Stimulated activated CD4-positive, alpha-beta T cell treated with anti-CD3 and anti-CD28 coated beads, Interleukin-4, amount 100 ng/mL, for 1 hour (primary cell): ENCODE measurements around the gene CDIP1.

Source experiments
- DNase-seq: peaks from one replicate; pipeline ENCODE4 v3.0.0-alpha.2; 2020

CDIP1 gene

GRCh38 chr16:4513086-4513860, 25.3 kb downstream of the CDIP1 start:
- no peak for DNase-seq

GRCh38 chr16:4512473-4512872, 26.1 kb downstream of the CDIP1 start:
- no peak for DNase-seq

- DNase-seq: no peak
These were observed 27.0 kb downstream of the CDIP1 start for GRCh38 chr16:4511441-4512082.

GRCh38 chr16:4510747-4511426, 27.7 kb downstream of the CDIP1 start:
- no peak for DNase-seq

DNA sequence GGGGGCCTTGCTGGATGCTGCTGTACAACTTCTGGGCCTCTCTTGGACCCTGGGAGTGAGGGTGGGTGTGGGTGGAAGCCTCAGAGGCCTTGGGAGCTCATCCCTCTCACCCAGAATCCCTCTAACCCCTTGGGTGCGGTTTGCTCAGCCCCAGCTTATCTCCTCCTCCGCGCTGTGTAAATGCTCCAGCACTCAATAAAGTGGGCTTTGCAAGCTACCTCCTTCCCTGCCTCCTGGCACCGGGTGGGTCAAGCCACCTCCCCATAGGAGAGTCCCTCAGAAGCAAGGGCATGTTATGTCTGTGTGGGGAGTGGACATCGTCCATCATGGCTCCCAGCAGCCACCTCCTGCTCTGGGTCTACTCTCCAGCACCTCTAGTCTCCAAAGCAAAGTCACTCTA, 28.4 kb downstream of the CDIP1 start:
- no peak for DNase-seq

DNA sequence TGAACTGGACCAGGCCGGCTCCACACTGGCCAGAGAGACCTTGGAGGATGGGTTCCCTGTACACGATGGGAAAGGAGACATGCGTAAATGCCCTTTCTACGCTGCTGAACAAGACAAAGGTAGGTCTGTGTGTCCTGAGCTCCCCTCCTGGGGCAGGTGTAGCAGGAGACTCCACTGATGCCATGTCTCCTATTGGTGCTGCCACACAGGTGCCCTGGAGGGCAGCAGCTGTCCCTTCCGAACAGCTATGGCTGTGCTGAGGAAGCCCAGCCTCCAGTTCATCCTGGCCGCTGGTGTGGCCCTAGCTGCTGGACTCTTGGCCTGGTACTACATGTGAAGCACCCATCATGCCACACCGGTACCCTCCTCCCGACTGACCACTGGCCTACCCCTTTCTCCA, 29.2 kb downstream of the CDIP1 start:
- no peak for DNase-seq

- no peak for DNase-seq
These were observed 29.8 kb downstream of the CDIP1 start for GRCh38 chr16:4508806-4509205.

- no peak for DNase-seq
These were observed 30.8 kb downstream of the CDIP1 start for GRCh38 chr16:4507588-4508345.

DNA sequence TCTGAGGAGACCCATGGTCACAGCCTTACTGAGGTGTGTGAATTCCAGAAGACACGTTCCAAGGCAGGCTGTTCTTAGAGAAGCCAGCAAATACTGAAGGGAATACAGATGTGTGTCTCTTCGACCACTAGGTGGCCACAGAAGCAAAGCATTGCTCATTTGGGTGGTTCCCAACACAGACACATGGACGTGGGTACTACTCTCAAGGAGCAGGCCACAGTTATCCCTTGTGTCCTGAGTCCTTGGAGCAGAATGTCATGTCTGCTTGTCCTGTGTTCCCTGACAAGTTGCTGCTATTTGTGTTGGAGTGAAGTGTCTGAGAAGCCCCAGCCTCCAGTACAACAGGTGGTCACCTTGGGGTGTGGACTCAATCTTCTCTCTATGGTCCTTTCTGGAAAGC, 32.1 kb downstream of the CDIP1 start:
- peak; percentile 41 for DNase-seq

DNA sequence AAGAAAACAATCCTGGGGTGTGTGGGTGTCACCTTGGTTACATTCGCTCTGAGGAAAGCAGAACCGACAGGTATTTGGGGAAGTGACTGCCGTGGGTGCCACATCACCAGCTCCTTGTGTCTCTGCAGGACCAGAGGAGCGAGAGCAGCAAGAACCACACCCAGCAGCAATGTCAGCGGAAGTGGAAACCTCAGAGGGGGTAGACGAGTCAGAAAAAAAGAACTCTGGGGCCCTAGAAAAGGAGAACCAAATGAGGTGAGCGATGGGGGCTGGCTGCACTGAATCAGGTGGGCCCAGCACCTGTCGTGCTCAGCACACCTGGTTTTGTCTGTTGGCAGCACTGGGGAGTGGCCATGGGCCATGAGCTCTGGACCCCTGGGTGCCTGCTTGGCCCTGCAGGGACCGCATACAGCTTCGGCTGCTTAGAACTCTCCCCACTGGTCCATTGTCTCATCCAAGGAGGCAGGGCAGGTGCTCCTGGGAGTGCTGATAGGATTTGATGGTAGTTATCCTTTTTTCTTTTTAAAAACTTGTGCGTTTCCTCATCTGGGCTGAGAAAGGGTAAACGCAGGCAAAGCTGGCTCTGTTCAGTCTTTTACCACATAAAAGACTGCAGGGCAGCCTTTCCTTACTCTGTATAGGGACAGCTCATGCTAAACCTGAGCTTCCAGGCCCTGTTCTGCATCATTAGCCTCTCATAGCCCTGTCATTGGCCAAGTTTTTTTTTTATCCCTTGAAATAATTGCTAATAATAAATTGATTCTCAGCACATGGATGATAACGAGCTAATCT, 33.0 kb downstream of the CDIP1 start:
- DNase-seq: peak; percentile 54

GRCh38 chr16:4501071-4501478, 37.5 kb downstream of the CDIP1 start:
- no peak for DNase-seq

DNA sequence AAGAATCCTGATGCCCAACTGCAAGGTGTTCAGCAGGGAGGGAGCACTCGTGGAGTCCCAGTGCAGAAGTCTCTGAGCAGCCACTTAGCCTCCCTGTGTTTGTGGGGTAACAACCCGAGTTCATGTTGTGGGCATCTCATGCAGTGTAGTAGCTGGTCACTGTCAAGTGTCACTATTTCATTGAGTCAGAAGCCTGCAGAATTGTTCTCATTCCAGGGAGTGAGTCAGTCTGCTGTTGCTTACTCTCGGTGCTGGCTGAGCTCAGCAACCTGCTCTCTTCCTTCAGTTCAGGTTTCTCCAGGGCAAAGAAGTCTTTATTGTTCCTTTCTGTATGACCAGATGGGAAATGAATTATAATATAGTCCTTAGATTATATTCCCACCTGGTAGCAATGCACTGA, 38.3 kb downstream of the CDIP1 start:
- DNase-seq: no peak

GRCh38 chr16:4499196-4499555, 39.4 kb downstream of the CDIP1 start:
- DNase-seq: no peak

- no peak for DNase-seq
These were observed 39.9 kb downstream of the CDIP1 start for GRCh38 chr16:4498546-4499195.

DNA sequence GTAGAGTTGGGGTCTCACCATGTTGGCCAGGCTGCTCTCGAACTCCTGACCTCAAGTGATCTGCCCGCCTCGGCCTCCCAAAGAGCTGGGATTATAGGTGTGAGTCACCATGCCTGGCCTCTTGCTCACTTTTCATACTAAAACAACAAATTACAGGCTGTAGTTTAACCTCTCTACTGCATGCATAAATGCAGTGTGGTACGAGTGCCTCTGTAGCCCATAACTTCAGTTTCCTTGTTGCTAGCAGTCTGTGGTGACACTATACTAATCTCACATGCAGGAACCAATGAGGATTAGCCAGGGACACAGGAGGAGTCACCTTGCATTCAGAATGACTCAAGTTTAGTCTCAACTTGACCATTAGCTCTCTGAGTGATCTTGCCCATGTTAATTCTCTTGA, 42.3 kb downstream of the CDIP1 start:
- no peak for DNase-seq

DNA sequence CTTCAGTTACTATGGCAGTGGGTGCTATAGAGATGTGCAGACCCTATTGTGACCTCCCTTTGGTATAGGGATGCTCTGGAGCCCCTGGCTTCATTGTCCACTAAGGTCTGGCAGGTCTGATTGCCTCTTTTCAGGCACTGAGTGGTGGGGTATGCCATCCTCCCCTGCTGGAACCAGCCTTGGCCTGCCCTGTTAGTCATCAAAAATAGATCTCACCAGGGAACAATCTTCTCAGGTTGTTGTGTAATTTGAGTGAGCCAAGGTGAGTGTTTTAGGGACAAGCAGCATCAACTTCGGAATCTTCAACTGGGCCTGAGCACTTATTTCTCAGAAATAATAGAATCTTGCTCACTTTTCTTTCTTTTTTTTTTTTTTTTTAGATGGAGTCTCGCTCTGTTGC, 42.8 kb downstream of the CDIP1 start:
- no peak for DNase-seq

DNA sequence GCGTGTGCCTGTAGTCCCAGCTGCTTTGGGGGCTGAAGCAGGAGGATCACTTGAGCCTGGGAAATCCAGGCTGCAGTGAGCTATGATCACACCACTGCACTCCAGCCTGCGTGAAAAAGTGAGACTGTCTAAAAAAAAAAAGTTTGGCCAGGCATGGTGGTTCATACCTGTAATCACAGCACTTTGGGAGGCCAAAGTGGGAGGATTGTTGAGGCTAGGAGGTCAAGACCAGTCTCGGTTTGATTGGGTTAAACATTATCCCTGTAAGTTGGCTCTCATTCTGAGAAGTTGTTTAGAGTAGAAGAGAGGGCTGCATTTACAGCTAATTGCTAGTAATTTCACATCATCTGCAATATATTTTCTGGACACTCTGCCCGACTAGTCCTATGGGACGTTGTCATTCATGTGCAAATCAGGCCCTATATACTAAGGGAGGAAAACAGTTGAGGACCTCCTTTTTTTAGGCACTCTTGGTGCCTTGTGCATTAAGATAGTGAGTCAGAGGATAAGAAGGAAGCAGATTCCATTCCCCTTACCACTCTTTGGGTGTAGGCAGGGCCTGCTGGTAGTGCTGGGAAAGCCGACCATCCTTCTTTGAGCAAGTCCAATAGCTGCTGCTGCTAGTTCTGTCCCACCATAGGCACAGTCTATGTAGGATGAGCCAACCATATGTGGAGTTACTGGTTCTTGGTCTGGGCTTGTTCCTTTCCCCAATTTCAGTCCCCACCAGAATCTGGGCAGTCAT, 43.7 kb downstream of the CDIP1 start:
- no peak for DNase-seq

DNA sequence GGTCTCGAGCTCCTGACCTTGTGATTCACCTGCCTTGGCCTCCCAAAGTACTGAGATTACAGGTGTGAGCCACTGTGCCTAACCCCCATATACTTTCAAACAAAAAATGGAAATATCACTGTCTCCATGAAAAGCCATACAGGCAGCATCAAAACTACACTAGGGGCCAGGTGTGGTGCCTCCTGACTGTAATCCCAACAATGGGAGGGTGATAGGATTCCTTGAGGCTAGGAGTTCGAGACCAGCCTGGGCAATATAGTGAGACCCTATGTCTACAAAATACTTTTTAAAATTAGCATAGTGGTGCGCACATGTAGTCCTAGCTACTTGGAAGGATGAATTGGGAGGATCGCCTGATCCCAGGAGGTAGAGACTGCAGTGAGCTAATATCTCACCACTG, 46.7 kb downstream of the CDIP1 start:
- DNase-seq: no peak

- no peak for DNase-seq
These were observed 49.5 kb downstream of the CDIP1 start for GRCh38 chr16:4489030-4489429.

DNA sequence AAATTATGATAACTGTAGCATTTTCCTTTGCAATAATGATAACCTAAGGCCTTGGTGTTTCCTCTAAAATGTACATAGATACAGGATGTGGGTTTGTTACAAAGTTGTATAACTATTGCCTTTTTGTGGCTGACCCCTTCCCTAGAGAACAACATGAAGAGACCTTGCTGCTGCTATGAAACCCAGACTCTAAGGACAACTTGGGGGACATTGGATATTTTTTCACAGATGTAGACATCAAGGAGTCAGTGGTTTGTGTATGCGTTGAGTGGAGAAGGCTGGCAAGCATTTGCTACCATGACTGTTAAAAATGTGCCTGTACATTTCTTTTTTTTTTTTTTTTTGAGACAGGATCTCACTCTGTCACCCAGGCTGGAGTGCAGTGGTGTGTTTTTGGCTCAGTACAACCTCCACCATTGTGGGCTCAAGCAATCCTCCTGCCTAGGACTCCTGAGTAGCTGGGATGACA, 50.0 kb downstream of the CDIP1 start:
- DNase-seq: no peak

DNA sequence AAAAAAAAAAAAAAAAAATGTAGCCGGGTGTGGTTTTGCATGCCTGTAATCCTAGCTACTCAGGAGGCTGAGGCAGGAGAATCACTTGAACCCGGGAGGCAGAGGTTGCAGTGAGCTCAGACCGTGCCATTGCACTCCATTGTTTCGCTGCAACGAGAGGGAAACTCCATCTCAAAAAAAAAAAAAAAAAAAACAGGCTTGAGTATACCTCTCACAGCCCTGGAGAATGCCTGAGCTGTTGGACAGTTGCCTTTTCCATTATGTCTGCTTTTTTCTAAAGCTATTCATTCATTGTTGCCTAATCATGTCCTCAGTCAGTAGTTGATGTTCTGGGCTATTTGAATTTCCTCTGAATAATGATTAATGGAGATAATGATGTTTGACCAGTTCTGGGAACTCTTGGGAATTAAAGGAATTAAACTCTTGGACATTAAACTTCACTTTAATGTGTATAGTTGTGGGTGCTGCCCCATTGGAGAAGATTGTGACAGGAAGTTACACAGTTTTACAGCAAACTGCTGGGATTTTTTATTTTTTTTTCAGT, 50.5 kb downstream of the CDIP1 start:
- DNase-seq: no peak
